LoVo (cell line): Measurements from ENCODE around the gene ZCCHC24.
A peak's percentile ranks its signal among the peaks of the same experiment; 100 is the strongest.

ENCODE experiments used
- DNase-seq: peaks from one replicate; pipeline ENCODE4 v3.0.0-alpha.2; 2016; ENCODE audit warnings: low spot score

Gene ZCCHC24

GRCh38 chr10:79383974-79384606 lies 61.3 kb downstream of the ZCCHC24 start:
- DNase-seq: no peak

- no peak for DNase-seq
Measured at GRCh38 chr10:79382491-79382941, 62.9 kb downstream of the ZCCHC24 start.

- no peak for DNase-seq
Measured at GRCh38 chr10:79381804-79382221, 63.6 kb downstream of the ZCCHC24 start.

DNA sequence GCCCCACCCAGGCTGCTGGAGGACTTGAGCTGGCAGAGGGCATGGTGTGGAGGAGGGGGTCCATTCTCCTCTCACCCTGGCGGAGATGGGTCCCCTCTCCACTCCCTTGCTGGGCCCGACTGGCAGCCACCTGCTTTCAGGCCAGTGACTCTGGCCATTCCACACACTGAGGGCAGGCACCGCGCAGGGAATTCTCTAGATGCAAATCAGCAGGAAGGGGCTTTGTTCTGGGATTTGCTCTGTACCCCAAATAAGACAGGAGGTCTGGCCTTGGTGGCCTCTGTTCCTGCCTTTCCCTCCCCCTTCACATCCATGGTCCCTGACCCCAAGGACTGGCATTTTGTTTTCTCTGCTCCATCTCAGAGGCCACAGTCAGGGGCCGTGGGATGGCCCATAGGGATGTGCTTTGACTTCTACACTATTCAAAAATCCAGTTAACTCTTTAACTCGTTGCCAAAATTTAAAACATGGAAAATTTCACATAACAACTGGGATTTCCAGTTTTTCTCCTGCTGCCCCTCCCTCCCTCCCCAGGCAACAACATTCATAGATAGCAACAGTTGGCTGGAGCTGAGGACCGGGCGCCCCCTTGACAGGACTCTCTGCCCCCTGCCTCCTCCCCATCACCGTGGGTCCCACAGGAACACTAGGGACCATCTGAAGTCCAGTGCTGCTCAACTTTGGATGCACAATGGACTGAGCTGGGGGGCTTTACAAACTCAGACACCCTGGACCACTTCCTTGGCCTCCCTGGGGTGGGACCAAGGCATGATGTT lies 64.3 kb downstream of the ZCCHC24 start:
- no peak for DNase-seq

DNA sequence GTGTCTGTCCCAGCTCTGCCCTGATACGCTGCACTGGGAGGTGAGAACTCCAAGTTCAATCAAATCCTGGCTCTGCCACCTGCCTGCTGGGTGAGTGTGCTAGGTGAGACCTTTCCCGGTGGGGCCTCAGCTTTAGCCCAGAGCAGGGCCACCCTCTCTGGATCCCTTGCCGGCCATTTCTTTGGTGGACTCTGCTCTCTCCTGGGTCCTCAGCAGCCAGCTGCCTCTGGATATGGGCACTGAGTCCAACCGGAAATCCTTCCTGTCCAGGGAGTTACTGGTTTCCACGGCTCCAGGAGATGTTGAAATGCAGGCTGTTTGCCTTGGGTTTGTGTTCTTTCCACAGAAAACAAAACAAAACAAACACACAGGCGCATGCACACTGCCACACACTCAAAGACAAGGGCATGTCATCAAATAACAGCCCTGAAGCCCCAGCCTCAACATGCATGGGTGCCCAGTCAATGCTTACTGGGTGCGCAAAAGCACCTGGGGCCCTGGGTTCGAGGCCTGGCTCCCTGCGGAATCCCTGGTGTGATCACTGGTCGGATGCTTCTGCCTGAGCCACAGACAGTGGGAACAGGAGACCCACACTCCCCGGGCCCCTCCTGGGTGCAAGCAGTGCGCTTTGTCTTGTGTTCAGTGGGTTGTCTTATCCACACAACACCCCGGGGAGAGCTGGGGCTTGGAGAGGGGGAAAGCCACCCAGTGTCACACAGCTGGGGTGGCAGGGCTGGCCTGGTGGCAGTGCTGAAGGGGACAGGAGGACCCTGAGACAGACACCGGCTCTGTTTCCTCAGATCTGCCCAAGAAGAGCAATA lies 65.1 kb downstream of the ZCCHC24 start:
- DNase-seq: no peak

- no peak for DNase-seq
Measured at GRCh38 chr10:79379512-79380124, 65.8 kb downstream of the ZCCHC24 start.

- no peak for DNase-seq
Measured at GRCh38 chr10:79378647-79379511, 66.5 kb downstream of the ZCCHC24 start.

DNA sequence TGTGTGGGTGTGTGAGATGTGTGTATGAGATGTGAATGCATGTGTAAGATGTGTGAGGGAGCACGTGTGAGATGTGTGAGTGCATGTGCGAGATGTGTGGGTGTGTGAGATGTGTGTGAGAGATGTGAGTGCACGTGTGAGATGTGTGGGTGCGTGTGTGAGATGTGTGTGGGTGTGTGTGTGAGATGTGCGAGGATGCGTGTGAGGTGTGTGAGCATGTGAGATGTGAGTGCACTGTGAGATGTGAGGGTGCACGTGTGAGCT lies 67.1 kb downstream of the ZCCHC24 start:
- DNase-seq: no peak

- DNase-seq: no peak
Measured at GRCh38 chr10:79377557-79378382, 67.7 kb downstream of the ZCCHC24 start.

- no peak for DNase-seq
Measured at GRCh38 chr10:79376751-79377556, 68.5 kb downstream of the ZCCHC24 start.

- no peak for DNase-seq
Measured at GRCh38 chr10:79376078-79376628, 69.3 kb downstream of the ZCCHC24 start.

GRCh38 chr10:79375321-79376077 lies 69.9 kb downstream of the ZCCHC24 start:
- DNase-seq: no peak

GRCh38 chr10:79374312-79375191 lies 70.9 kb downstream of the ZCCHC24 start:
- DNase-seq: peak; percentile 64

DNA sequence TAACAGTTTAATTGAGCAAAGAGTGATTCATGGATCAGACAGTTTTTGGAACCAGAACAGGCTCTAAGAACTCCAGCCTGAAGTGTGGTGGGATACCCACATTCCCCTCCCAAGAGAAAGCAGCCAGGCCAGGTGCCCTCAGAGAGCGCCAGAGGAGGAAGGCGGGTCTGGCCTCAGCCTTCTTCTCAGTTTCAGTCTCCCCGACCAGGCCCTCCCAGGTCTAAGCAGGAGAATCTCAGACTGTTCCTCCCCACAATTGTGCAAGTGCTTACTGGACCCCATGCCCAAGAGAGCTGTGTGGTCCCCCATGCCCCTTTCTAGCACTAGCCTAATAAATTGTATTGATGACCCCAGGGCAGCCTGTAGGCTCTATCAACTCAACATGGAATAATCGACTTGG lies 72.6 kb downstream of the ZCCHC24 start:
- DNase-seq: no peak

DNA sequence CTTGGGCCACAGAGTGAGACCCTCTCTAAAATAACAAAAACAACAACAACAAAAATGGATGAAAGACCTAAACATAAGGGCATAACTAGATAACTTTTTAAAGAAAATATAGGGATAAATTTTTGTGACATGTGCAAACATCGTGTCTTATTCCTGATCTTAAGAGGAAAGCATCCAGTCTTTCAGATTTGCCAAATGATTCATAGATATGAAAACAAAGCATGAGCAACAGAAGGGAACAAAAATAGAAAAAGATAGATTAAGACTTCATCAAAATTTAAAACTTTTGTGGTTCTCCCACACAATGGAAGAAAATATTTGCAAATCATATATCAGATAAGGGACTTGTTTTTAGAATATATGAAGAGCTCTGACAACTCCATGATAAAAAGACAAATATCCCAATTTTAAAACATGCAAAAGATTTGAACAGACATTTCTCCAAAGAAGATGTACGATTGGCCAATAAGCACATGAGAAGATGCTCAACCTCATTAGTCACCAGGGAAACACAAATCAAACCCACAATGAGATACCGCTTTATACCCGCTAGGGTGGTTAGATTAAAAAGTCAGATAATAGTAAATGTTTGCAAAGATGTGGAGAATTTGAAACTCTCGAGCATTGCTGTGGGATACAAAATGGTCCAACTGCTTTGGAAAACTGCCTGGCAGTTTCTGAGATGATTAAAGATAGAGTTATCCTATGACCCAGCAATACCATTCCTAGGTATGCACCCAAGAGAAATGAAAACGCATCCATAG lies 77.8 kb downstream of the ZCCHC24 start:
- DNase-seq: no peak

- DNase-seq: no peak
Measured at GRCh38 chr10:79361726-79362397, 83.6 kb downstream of the ZCCHC24 start.
